H1 (cell line): ENCODE data around the gene SKIDA1.

Experiments
- CBX5 ChIP-seq: fragments of 300-800, 300-1000 bp; sonication (generic); IDR thresholded peaks from 2 replicates; pipeline ENCODE4 v1.7.1; 2016; ENCODE audit warnings: antibody characterized with exemption, low read length, low read depth
- CEBPB ChIP-seq: IDR thresholded peaks from 2 replicates; pipeline ENCODE4 v1.6.1; 2012; ENCODE audit warnings: low read depth, low read length
- CREB1 ChIP-seq: IDR thresholded peaks from 2 replicates; pipeline ENCODE4 v1.6.1; 2012; ENCODE audit warnings: inconsistent platforms
- EP300 ChIP-seq, 2 experiments: IDR thresholded peaks; 1 replicate in 1 of 2; 2 replicates in 1 of 2; pipeline ENCODE4 v1.6.1; 2011 to 2012; ENCODE audit warnings: low read depth in 2 of 2, low read length in 2 of 2, mild to moderate bottlenecking in 2 of 2, borderline replicate concordance in 1 of 2, inconsistent platforms in 1 of 2, moderate library complexity in 1 of 2
- EZH2 ChIP-seq: fragments of 200-600 bp; sonication (generic); IDR thresholded peaks from 2 replicates; pipeline ENCODE4 v1.7.1; 2012; ENCODE audit warnings: low read depth, mild to moderate bottlenecking, moderate library complexity, low read length, inconsistent platforms; ENCODE audit not compliant: severe bottlenecking
- GABPA ChIP-seq: IDR thresholded peaks from 2 replicates; pipeline ENCODE4 v1.6.1; 2011; ENCODE audit warnings: mild to moderate bottlenecking, low read length, moderate library complexity, borderline replicate concordance; ENCODE audit not compliant: insufficient read depth
- POLR2AphosphoS5 ChIP-seq: IDR thresholded peaks from 2 replicates; pipeline ENCODE4 v1.6.1; 2011; ENCODE audit warnings: low read depth, low read length
- RAD21 ChIP-seq, 2 experiments: IDR thresholded peaks in 1 of 2; conservative IDR thresholded peaks in 1 of 2; 2 replicates each; pipeline ENCODE4 v1.6.1; 2011; ENCODE audit warnings: low read depth in 2 of 2, low read length in 2 of 2, improper control_type of control experiment in 1 of 2, inconsistent platforms in 1 of 2, mild to moderate bottlenecking in 1 of 2, moderate library complexity in 1 of 2
- RBBP5 ChIP-seq: IDR thresholded peaks from 2 replicates; pipeline ENCODE4 v1.7.1; 2012; ENCODE audit warnings: low read depth, mild to moderate bottlenecking, inconsistent platforms, low read length, moderate library complexity, borderline replicate concordance
- RFX5 ChIP-seq: IDR thresholded peaks from 2 replicates; pipeline ENCODE4 v1.6.1; 2011; ENCODE audit warnings: low read depth, low read length, improper control_type of control experiment, borderline replicate concordance
- SP1 ChIP-seq: IDR thresholded peaks from 2 replicates; pipeline ENCODE4 v1.6.1; 2011; ENCODE audit warnings: low read depth, low read length
- YY1 ChIP-seq: IDR thresholded peaks from 2 replicates; pipeline ENCODE4 v1.6.1; 2011; ENCODE audit warnings: low read depth, mild to moderate bottlenecking, low read length
- ZNF274 ChIP-seq: IDR thresholded peaks from 2 replicates; pipeline ENCODE4 v1.7.0; 2012; ENCODE audit warnings: low read length, borderline replicate concordance; ENCODE audit errors: extremely low read depth
- TF ChIP-seq, protein P1 (sequence below), 3 experiments: IDR thresholded peaks; 1 replicate in 2 of 3; 2 replicates in 1 of 3; pipeline versions ENCODE4 v1.5.1 to v1.6.1; 2011; ENCODE audit warnings: low read length in 3 of 3, mild to moderate bottlenecking in 3 of 3, inconsistent platforms in 2 of 3, low read depth in 1 of 3, moderate library complexity in 1 of 3; ENCODE audit not compliant: insufficient read depth in 1 of 3; ENCODE audit errors: control extremely low read depth in 1 of 3

DNA sequence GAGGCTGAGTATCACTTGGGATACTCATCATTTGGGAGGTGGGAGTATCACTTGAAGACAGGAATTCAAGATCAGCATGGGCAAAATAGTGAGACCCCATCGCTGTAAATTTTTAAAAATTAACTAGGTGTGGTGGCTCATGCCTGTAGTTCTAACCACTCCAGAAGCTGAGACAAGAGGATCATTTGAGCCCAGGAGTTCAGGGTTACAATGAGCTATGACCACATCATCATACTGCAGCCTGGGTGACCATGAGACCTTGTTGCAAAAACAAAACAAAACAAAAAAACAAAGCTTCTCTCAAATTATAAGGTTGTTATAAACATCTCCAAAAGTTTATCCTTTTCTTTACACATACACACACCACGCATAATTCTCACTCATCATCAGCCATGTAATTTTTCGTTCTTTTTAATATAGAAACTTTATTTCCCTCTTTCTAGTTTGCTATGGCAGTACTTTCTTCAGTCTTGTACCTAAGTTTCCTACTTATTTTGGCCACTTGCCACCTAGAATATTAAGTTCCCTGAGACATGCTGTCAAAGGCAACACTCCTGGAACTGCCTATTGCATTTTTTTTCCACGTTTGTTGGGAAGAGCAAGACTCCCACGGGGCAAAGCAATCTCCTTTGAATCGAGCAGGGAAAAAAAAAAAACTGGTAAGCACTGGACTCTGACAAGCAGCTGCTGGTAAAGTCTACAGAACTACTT lies 37.1 kb downstream of the SKIDA1 start:
- TF ChIP-seq, protein P1, sequence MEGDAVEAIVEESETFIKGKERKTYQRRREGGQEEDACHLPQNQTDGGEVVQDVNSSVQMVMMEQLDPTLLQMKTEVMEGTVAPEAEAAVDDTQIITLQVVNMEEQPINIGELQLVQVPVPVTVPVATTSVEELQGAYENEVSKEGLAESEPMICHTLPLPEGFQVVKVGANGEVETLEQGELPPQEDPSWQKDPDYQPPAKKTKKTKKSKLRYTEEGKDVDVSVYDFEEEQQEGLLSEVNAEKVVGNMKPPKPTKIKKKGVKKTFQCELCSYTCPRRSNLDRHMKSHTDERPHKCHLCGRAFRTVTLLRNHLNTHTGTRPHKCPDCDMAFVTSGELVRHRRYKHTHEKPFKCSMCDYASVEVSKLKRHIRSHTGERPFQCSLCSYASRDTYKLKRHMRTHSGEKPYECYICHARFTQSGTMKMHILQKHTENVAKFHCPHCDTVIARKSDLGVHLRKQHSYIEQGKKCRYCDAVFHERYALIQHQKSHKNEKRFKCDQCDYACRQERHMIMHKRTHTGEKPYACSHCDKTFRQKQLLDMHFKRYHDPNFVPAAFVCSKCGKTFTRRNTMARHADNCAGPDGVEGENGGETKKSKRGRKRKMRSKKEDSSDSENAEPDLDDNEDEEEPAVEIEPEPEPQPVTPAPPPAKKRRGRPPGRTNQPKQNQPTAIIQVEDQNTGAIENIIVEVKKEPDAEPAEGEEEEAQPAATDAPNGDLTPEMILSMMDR (IDR thresholded peaks at IDR 0.05; ENCODE audit: control extremely low read depth in 1 of 3, insufficient read depth in 1 of 3, low read depth in 1 of 3, low read length in 3 of 3) = no peak
- TF ChIP-seq CBX5 (no peak), ZNF274 (no peak), EP300 (IDR thresholded peaks at IDR 0.05; ENCODE audit: borderline replicate concordance in 1 of 2, low read depth in 2 of 2, low read length in 2 of 2) (no peak), YY1 (no peak), SP1 (no peak), EZH2 (no peak), CREB1 (no peak), POLR2AphosphoS5 (no peak), CEBPB (no peak), RAD21 (IDR thresholded peaks at IDR 0.05 in 1 of 2, conservative IDR thresholded peaks at IDR 0.05 in 1 of 2; ENCODE audit: low read depth in 2 of 2, low read length in 2 of 2) (no peak), RFX5 (no peak), GABPA (no peak), RBBP5 (no peak)
